Measurements from ENCODE around the gene ANKRD11. TPM values are rescaled to one million over a fixed set of nuclear protein-coding genes. Genes with fewer than 3 reads are reported as not detected.

Gene ANKRD11
- total RNA-seq, 1 experiment from 2014 or later = 99.4 TPM

DNA sequence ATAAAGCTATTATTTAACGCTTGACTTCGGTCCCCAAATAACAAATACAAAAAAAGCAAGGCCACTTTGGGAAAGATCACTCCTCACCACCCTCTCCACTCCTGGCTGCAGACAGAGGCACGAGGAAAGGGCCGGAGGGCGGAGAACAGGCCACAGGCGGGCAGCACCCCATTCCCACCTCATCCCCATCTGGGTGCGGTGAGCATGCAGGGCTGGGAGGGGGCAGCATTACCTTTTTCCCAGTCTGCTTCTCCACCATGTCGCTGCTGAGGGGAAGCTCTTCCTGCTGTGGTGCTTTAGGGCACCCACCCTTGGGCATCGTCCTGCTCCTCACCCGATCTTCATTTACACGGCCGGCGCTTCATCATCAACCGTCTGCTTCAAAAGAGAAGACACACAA, 173.7 kb downstream of the ANKRD11 start:
- H3K4me3 ChIP-seq (ENCODE audit: low read depth in 2 of 2, low read length in 2 of 2) = no peak overlapping the region
- POLR2A ChIA-PET = no interaction called here
- intact Hi-C loops (cut with micrococcal nuclease; ENCODE audit: unreplicated experiment) = no loop called here
- DNase-seq (ENCODE audit: low read depth, low spot score) (no peak), ATAC-seq (0 out of 2 replicates have a peak, but pooled peaks have one; percentile 3)
- peaks cover 82% of the 10 kb centered on the region for H3K4me1 ChIP-seq (ENCODE audit: control insufficient read depth, insufficient read depth, low read length)
- CTCF ChIA-PET = no interaction called here
- peak overlapping the region; percentile 86 for H3K27ac ChIP-seq (ENCODE audit: low read length)
- no TSS peak for BruUV-seq (replicated peaks)
- H3K27me3 ChIP-seq (ENCODE audit: control insufficient read depth, insufficient read depth, low read length) = no peaks in the 10 kb centered on the region
- H3K36me3 ChIP-seq (ENCODE audit: control insufficient read depth, insufficient read depth, low read length) = no peaks in the 10 kb centered on the region
- in situ Hi-C loops (cut with HindIII; ENCODE audit: low pct_unique_long_range_greater_than_20kb, low sequenced_read_pairs) = no loop called here
- H3K9me3 ChIP-seq (ENCODE audit: control insufficient read depth, insufficient read depth, low read depth, low read length) = no peaks in the 10 kb centered on the region
- TF ChIP-seq SIN3A (IDR thresholded peaks at IDR 0.05; ENCODE audit: borderline replicate concordance, insufficient read depth, low read depth, low read length) = no peak
- TF ChIP-seq TCF7L2 (IDR thresholded peaks at IDR 0.05; ENCODE audit: low read depth, low read length) = no peak
- TF ChIP-seq, protein P1, sequence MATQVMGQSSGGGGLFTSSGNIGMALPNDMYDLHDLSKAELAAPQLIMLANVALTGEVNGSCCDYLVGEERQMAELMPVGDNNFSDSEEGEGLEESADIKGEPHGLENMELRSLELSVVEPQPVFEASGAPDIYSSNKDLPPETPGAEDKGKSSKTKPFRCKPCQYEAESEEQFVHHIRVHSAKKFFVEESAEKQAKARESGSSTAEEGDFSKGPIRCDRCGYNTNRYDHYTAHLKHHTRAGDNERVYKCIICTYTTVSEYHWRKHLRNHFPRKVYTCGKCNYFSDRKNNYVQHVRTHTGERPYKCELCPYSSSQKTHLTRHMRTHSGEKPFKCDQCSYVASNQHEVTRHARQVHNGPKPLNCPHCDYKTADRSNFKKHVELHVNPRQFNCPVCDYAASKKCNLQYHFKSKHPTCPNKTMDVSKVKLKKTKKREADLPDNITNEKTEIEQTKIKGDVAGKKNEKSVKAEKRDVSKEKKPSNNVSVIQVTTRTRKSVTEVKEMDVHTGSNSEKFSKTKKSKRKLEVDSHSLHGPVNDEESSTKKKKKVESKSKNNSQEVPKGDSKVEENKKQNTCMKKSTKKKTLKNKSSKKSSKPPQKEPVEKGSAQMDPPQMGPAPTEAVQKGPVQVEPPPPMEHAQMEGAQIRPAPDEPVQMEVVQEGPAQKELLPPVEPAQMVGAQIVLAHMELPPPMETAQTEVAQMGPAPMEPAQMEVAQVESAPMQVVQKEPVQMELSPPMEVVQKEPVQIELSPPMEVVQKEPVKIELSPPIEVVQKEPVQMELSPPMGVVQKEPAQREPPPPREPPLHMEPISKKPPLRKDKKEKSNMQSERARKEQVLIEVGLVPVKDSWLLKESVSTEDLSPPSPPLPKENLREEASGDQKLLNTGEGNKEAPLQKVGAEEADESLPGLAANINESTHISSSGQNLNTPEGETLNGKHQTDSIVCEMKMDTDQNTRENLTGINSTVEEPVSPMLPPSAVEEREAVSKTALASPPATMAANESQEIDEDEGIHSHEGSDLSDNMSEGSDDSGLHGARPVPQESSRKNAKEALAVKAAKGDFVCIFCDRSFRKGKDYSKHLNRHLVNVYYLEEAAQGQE (IDR thresholded peaks at IDR 0.05; ENCODE audit: insufficient read depth in 1 of 2, low read depth in 2 of 2, low read length in 1 of 2) = no peak
- TF ChIP-seq POLR2AphosphoS5 (IDR thresholded peaks at IDR 0.05; ENCODE audit: low read depth, low read length) = no peak
- TF ChIP-seq, protein P2, sequence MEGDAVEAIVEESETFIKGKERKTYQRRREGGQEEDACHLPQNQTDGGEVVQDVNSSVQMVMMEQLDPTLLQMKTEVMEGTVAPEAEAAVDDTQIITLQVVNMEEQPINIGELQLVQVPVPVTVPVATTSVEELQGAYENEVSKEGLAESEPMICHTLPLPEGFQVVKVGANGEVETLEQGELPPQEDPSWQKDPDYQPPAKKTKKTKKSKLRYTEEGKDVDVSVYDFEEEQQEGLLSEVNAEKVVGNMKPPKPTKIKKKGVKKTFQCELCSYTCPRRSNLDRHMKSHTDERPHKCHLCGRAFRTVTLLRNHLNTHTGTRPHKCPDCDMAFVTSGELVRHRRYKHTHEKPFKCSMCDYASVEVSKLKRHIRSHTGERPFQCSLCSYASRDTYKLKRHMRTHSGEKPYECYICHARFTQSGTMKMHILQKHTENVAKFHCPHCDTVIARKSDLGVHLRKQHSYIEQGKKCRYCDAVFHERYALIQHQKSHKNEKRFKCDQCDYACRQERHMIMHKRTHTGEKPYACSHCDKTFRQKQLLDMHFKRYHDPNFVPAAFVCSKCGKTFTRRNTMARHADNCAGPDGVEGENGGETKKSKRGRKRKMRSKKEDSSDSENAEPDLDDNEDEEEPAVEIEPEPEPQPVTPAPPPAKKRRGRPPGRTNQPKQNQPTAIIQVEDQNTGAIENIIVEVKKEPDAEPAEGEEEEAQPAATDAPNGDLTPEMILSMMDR (IDR thresholded peaks at IDR 0.05) = no peak

DNA sequence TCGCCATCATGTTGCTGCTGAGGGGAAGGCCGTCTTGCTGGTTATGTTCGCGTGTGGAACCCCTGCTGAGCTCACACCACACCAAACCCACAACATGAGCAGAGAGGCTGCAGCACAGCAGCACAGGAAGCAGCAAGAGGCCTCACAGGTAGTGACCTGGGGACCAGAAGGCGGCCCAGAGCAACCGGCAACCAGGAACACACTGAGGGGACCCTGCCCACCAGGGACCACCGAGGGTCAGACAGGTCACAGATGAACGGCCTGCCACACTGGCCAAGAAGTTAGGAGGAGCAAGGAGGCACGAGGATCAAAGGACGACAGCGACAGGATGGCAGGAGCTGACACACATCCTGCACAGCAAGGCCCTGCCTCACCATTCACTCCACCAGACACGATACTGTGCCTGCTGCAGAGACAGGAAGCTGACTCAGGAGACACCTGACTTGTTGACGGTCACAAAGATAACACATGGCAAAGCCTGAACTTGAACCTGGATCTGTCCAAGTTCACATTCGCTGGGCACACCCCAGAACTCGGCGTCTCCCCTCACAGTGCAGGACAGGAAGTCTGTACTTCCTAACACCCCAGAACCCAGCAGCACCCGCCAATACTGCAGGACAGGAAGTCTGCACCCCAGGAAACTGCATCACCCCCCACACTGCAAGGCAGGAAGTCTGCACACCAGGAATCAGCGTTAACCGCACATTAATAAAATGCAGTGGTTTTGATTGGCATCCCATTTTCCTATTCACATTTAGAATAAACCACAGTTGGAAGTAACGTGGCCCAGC, 174.4 kb downstream of the ANKRD11 start:
- H3K4me1 ChIP-seq (ENCODE audit: control insufficient read depth, insufficient read depth, low read length) = peaks cover 76% of the 10 kb centered on the region
- intact Hi-C loops (cut with micrococcal nuclease; ENCODE audit: unreplicated experiment) = no loop called here
- in situ Hi-C loops (cut with HindIII; ENCODE audit: low pct_unique_long_range_greater_than_20kb, low sequenced_read_pairs) = no loop called here

More for the DNA sequence above, 174.4 kb downstream of the ANKRD11 start:
- TF ChIP-seq, protein P2 (IDR thresholded peaks at IDR 0.05) = no peak
- no peak for TF ChIP-seq SIN3A (IDR thresholded peaks at IDR 0.05; ENCODE audit: borderline replicate concordance, insufficient read depth, low read depth, low read length)
- no peak for TF ChIP-seq POLR2AphosphoS5 (IDR thresholded peaks at IDR 0.05; ENCODE audit: low read depth, low read length)
- TF ChIP-seq, protein P1 (IDR thresholded peaks at IDR 0.05; ENCODE audit: insufficient read depth in 1 of 2, low read depth in 2 of 2, low read length in 1 of 2) = no peak
- peak; percentile 87 for TF ChIP-seq TCF7L2 (IDR thresholded peaks at IDR 0.05; ENCODE audit: low read depth, low read length)
- Histone ChIP-seq H3K36me3 (ENCODE audit: control insufficient read depth, insufficient read depth, low read length) (no peaks in the 10 kb centered on the region), H3K27ac (ENCODE audit: low read length) (peak overlapping the region; percentile 86), H3K27me3 (ENCODE audit: control insufficient read depth, insufficient read depth, low read length) (no peaks in the 10 kb centered on the region), H3K9me3 (ENCODE audit: control insufficient read depth, insufficient read depth, low read depth, low read length) (no peaks in the 10 kb centered on the region), H3K4me3 (ENCODE audit: low read depth in 2 of 2, low read length in 2 of 2) (no peak overlapping the region)
- BruUV-seq (replicated peaks) = no TSS peak
- POLR2A ChIA-PET = no interaction called here
- CTCF ChIA-PET = no interaction called here
- ATAC-seq = peak; percentile 79
- peak; percentile 83 for DNase-seq (ENCODE audit: low read depth, low spot score)

Data from Panc1 (cell line).